Activated T-cell treated with anti-CD3 and anti-CD28 coated beads for 1 hour (primary cell): ENCODE measurements around the gene EPB42.
A peak's percentile ranks its signal among the peaks of the same experiment; 100 is the strongest.
"Not testable (repeated sequence)": the region's sequence is repeated elsewhere in the genome, so short reads cannot be mapped to it uniquely, and the experiment has no call there.

Experiments
- DNase-seq: peaks from one replicate; pipeline ENCODE4 v3.0.0-alpha.2; 2020; ENCODE audit warnings: low read depth

Gene EPB42

DNA sequence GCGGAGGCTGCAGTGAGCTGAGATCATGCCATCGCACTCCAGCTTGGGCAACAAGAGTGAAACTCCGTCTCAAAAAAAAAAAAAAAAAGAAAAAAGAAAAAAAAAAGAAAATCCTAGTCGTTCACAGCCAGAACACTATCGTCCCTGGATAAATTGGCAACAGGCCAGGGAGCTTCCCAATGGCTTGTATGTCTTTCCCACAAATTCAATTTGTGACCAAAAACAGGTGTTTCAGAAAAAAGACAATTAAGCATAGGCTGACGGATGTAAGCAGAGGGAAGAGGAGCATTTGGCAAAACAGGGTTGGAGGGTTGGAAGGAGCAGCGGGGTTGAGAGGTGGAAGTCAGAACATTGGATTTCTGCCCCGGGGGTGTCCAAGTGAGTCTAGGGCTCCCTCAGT is 8.5 kb downstream of the EPB42 start:
- DNase-seq, result no peak

DNA sequence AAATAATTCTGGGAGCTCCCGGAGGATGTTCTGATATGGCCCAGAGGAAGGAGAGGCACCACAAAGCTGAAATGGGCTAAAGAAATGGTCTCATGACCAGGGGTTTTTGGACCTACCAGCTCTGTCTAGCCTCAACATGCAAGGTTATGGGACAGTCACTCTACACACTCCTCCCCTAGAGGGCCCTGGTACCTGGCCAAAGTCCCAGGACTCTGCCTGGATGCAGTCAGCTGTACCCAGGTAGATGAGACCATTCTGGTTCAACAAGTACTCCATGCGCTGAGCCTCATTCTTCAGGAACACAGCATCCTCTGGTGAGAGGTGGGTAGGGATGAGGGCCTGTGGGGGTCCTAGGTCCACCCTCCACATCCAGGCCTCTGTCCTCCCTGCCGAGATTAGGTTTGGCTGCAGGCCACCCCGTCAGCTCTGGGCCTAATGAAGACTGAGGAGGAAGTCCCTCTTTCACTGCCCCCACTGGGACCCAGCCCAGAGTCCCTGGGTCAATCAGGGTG is 9.5 kb downstream of the EPB42 start:
- DNase-seq, result no peak

DNA sequence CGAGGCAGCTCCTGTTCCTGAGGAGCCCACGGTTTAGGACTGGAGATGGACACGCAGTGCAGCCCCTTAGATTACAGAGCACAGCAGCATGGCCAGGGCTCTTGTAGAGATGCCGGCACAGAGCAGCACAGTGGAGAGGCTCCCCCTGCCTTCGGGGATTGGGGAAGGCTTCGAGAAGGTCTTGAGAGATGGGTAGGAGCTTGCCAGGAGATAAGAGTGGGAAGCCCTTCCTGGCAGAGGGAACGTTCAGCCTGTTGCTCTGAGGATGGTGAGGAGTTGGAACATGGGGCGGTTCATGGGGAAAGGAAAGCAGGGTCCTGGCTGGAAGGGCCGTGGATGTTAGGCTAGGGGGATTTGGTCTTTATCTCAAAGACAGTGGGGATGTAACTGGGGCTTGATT is 10.0 kb downstream of the EPB42 start:
- DNase-seq, result no peak

DNA sequence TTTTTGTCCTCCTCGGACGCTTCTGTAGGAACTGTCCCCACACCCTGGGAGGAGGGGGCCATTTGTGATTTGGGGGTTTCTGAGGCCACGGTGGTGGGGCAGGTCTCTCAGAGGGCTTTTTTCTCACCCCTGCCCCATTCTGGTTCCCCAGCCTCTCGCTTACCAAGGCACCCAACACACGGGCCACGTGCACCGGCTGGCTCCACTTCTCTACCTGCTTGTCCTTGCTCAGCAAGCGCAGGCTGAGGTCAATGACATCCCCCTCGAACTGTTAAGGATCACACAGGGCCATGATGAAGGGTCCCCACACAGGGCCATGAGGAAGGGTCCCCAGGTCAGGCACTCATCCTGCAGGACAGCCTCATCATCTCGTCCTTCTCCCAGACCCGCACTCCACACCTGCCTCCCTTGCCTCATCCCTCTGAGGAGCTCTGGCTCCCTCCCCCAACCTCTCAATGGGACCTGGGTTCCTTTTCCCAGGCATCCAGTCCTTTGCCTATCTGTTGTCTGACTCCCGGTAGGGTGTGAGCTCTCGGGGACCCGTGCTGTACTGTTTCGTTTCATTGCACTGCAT is 10.6 kb downstream of the EPB42 start:
- DNase-seq, result no peak

DNA sequence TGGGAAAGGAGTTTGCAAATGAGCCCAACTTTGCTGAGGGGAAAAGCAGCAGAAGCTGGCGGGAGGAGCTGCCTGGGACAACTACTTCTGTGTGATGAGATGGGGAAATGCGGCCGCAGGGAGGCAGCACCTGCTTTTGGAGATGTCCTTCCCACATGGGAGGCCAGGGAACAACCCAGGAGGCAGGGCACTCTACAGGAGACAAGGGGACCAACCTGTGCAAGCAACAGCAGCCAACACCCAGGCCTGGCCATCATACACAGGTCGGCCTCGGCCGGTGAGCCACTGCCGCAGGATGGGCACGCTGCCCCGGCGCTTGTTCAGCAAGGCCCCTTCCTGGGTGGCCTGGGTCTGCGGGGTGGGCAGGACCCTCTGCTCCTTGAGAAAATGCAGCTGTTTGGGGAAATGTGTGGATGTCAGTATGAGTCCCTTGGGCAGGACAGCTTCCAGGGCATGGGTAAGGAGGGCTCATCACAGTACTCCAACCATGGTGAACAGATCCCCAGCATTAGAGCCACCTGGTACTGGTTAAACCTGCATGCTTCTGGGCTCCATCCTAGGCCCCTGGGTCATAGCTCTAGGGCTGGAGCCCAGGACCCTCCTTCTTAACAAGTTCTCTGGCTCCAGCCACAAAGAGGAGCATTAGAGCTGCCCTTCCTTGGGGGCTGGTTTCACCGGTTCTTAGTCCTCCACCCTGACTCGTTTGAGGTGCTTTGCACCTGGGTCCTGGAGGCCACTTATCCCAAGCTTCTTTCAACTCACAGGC is 11.6 kb downstream of the EPB42 start:
- DNase-seq, result no peak

DNA sequence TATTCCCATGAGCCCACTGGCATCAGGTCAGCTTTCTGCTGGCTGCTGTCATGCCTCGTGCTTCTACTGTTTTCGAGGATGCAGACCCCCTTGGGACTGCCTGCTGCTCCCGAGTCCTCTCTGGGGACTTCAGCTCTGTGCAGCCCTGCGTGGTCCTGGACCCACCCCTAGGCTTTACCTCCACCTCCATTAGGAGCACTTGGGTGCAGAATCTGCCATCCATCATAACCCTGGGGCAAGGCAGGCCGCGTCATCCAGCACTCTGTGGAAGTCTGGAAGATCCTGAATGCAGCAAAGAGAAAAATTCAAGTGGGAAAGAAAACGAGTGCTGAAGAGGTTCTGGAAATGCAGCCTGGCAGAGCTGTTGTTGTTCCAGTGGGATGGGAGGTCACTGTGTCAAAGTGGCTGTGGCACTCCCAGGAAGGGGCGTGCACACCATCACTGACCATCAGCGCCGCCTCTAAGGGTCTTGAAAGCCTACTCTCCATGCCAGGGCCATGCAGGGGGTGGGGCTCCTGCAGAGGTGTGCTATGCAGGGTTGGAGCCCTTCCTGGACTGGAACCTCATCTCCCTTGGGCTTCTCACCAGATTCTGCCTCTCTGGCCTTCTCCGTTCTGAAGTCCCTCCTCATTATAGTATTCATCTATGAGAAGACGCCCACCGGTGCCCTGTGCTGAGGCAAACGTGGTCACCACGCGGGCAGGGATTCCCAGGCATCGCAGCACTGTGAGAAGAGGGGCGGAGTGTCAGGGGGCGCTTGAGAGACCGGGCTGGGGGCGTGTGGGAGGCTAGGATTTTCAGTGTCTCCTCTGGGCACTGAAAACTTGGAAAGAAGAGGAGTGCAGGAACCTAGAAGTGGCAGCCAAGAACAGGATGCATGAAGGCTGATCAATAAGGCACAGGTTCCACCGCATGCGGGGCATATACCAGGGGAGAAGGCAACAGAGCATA is 12.5 kb downstream of the EPB42 start:
- no peak for DNase-seq

DNA sequence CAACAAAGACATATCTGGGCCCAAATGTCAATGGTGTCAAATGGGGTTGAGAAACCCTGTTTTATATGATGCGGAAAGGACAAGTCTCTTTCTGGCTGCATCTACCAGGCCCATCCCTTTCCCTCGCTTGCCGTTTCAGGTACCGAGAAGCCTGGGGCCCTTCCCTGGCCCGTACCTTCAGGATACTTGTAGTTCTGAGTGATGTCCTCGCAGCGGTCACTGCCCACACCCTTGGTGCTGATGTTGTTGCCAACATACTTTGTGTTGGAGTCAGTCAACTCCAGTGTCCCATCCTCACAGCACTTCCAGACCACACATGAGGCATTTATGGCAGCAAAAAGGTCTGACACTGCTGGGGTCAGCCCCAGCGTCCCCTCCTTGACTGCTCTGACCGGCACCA is 13.8 kb downstream of the EPB42 start:
- DNase-seq, result no peak

DNA sequence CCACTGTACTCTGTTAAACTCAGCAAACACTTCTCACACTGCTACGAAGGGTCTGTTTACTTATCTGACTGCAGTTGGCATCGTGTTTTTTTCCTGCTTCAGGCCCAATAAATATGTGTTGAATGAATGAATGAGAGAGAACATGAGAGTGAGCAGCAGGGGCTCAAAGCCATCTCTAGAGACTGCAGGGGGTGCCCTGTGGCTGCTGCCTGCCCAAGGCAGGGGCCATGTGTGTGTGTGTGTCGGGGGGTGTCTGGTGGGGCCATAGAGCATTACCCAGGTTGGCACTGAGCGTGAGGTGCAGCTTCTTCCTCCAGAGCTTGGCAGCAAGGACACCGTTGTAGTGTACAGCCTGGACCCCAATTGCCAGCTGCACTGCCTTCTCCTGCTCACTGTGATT is 14.8 kb downstream of the EPB42 start:
- DNase-seq, result no peak

DNA sequence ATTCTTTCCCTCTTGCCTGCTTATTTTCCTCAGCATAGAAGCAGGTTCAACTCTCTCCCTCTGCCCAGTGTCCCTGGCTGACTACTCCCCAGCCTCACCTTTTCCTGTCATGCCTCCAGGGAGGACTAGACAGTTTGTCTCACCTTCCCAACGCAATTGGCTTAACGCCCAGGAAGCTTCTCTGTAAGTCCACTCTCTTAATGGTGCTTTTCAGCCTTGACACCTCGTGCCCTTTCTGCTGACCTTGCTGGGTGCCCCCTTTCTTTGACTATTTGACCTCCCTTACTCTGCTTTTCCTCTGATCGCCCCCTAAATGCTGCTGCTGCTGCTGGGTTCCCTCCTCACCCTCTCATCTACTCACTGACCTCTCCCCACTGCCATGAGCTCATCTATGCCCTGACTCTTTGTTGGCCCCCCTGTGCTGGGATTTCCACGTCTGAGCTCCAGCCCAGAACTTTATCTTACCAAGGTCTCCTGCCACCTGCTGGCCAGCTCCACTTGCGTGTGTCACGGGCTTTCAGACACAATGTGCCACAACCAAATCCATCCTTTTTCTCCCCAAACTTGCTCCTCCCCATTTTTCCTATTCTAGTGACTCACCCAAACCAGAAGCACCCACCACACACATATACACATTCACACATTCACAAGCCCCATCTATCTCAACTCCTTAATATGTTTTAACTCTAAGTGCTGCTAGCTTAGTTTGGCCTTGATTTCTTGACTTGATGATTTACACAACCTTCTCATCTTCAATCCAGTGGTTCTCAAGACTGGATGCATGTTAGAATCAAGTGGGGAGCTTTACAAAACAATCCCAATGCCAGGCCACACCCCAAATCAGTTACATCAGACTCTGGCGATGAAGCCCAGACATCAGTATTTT is 16.6 kb downstream of the EPB42 start:
- DNase-seq, result peak; percentile 24

DNA sequence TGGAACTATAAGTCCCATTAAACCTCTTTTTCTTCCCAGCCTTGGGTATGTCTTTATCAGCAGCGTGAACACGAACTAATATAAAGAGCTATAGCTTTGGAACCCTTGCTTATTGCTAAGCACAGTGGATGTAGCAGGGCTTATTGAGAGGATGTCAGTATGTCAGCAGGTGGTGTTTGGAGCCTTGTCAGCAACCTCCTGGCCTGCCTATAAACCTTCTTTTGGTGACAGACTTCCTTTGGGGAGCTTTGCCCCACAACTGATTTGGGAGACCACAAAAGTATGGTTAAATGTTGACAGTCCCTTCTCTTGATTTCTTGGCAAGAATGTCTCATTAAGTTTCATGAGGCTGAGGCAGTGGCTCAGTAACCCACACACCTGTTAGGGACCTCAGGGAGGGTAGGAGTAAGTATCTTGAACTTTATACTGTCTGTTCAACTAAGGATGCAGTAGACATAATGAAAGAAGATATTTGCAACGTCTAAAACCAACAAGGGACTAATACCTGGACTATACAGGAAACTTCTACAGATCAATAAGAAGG is 20.8 kb downstream of the EPB42 start:
- no peak for DNase-seq

DNA sequence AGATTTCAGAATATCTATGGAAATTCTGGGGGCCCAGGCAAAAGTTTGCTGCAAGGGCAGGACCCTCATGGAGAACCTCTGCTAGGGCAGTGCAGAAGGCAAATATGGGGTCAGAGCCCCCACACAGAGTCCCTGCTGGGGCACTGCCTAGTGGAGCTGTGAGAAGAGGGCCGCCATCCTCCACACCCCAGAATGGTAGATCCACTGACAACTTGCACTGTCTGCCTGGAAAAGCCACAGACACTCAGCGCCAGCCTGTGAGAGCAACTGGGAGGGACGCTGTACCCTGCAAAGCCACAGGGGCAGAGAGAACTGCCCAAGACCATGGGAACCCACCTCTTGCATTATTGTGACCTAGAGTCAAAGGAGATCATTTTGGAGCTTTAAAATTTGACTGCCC is 21.8 kb downstream of the EPB42 start:
- no peak for DNase-seq

DNA sequence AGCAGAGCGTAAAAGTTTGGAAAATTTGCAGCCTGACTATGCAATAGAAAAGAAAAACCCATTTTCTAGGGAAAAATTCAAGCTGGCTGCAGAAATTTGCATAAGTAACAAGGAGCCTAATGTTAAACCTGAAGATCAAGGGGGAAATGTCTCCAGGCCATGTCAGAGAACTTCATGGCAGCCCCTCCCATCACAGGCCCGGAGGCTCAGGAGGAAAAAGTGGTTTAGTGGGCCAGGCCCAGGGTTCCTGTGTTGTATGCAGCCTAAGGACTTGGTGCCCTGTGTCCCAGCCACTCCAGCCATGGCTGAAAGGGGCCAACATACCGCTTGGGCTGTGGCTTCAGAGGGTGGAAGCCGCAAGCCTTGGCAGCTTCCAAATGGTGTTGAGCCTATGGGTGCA is 22.3 kb downstream of the EPB42 start:
- not testable (repeated sequence) for DNase-seq

DNA sequence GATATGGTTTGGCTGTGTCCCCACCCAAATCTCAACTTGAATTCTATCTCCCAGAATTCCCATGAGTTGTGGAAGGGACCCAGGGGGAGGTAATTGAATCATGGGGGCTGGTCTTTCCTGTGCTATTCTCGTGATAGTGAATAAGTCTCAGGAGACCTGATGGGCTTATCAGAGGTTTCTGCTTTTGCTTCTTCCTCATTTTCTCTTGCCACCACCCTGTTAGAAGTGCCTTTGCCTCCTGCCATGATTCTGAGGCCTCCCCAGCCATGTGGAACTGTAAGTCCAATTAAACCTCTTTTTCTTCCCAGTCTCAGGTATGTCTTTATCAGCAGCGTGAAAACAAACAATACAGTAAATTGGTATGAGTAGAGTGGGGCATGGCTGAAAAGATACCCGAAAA is 23.0 kb downstream of the EPB42 start:
- not testable (repeated sequence) for DNase-seq

DNA sequence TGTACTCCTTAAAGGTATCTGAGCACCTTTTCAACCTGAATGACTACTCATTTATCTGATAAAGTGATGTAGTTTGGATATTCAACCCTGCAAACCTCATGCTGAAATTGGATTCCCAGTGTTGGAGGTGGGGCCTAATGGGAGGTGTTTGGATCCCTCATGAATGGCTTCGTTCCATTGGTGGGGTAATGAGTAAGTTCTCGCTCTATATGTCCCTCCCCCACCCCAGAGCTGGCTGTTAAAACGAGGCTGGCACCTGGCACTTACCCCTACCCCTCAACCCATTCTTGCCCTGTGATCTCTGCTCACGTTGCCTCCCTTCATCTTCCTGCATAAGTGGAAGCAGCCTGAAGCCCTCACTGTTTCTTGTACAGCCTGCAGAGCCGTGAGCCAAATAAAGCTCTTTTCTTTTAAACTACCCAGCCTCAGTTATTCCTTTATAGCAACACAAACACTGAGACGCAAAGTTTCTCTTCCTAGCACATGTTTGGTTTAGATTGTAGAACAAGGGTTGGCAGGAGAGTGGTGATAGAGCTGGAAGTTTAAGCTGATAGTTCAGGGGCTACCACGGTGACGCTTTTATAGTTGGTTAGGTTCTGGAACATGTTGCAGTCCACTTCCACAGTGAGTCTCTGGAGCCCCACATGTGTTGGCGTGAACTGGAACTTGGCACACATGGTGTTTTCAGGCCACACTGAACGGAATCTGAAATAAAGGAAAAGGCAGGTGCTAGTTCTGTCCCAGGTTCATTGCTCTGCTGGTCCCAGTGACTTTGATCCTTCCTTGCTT is 23.9 kb downstream of the EPB42 start:
- DNase-seq, result no peak

DNA sequence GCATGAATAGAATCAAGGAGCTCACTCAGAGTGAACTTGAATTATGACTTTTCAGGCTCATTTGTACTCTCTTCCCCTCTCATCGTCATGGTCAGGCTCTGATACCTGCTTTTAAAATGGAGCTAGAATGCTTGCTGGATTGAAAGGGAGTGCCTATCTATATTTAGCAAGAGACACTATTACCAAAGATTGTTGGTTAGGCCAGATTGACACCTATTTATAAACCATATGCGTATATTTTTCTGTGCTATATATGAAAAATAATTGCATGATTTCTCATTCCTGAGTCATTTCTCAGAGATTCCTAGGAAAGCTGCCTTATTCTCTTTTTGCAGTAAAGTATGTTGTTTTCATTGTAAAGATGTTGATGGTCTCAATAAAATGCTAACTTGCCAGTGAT is 26.0 kb downstream of the EPB42 start:
- no peak for DNase-seq

DNA sequence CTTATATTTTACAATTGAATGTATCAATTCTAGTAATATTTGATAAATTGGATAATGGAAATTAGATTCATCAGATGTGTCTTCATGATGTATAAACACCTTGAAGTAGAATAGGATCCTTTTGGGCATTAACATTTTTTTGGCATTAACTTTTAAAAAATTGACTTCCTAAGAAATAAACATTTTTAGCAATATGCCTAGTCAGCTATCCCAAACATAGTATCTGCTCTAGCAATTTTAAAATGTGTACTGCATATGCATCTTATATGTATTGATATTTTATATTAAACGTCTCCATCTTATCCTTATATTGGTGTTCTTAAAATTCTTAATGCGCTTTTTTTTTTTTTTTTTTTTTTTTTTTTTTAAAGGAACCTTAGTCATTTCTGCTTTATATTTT is 27.1 kb downstream of the EPB42 start:
- DNase-seq, result no peak

DNA sequence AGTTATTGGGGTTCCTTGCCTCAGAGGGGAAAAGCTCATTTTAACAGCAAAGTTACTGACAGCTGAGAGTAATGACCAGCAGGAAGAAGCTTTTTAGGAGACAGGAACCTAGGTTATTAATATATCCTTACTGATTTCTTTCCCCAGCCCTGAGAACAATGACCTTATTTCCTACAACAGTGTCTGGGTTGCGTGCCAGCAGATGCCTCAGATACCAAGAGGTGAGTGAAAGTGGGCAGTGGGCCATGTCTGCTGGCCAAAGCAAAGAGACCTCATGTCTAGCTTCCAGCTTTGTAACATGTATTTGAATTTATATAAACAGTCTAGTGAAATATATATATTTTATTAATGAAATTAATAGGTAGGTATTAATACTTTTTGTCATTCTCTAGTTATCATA is 30.6 kb downstream of the EPB42 start:
- no peak for DNase-seq

DNA sequence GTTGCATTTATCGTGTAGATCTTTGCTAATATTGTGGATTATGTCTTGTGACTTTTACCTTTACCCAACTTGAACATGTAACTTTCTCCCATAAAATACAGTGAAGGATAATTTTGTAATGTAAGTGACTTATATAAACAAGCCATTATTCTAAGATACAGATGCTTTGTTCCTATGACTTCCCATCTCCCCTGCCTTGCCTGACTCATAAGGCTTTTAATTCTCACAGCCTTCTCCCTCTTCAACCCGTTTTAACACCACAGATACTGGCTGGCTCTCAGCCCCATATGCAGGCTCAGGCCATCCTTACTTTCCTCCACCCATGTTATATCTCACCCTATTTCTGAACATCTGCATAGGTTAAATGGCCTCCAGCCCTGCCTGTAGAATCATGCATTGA is 31.5 kb downstream of the EPB42 start:
- DNase-seq, result no peak

DNA sequence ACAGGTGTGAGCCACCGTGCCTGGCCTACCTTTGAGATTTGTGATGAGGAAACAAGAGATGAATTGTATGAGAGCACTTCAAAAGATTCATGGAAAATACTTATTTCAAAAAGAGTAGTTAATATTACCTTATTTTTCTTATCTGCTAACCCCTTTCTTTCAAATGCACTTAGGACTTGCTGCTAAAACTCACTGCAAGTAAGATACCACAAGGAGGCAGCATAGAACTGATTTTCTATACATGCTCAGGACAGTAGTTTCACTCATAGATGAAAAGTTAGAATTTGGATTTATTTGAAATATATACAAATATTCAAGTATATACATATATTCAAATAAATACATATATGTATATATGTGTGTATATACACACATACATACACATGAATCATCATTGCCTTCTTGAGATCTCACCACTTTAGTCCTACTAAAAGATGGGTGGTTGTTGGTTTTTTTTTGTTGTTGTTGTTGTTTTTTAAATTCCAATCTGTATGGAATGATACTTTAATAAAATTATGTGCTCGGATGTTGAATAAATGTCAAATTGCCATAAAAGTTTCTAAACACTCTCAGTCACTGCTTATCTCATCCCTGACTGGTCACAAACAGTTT is 33.2 kb downstream of the EPB42 start:
- no peak for DNase-seq

DNA sequence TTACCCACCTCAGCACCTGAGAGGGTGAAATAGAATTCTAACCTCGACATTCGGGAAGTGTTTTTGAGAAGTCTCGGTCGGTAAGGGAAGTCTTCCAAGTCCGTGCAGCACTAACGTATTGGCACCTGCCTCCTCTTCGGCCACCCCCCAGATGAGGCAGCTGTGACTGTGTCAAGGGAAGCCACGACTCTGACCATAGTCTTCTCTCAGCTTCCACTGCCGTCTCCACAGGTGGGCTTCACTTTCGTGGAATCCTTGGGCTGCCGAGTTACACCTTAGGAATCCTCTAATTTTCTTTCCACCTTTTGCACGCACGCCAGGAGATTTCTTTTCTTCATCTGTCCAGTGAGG is 34.8 kb downstream of the EPB42 start:
- DNase-seq, result no peak
